Urinary bladder (tissue), 4 donors: Measurements from ENCODE around the gene PTPN14. TPM values are rescaled to one million over a fixed set of nuclear protein-coding genes. Genes with fewer than 3 reads are reported as not detected.
"Not testable (repeated sequence)": the region's sequence is repeated elsewhere in the genome, so short reads cannot be mapped to it uniquely, and the experiment has no call there.

Experiments
- DNase-seq: peaks from one replicate; pipeline ENCODE4 v3.0.0-alpha.2; 2015; ENCODE audit errors: extremely low spot score
- H3K27ac ChIP-seq: one replicate; pipeline ENCODE4 v1.5.1; 2013; ENCODE audit warnings: low read depth, mild to moderate bottlenecking, moderate library complexity
- H3K36me3 ChIP-seq: one replicate; pipeline ENCODE4 v1.6.1; 2013; ENCODE audit warnings: mild to moderate bottlenecking, moderate library complexity; ENCODE audit not compliant: insufficient read depth
- H3K4me1 ChIP-seq: one replicate; pipeline ENCODE4 v1.6.1; 2013; ENCODE audit warnings: mild to moderate bottlenecking, moderate library complexity; ENCODE audit not compliant: insufficient read depth
- H3K4me3 ChIP-seq: one replicate; pipeline ENCODE4 v1.5.1; 2013; ENCODE audit warnings: low read depth, low read length
- WGBS: extraction: QIAGEN DNeasy Blood & Tissue Kit; methylation state at CpG from one replicate; pipeline ENCODE4 v1.1.7; 2013; 5-methylcytosine and 5-hydroxymethylcytosine counted together
- polyA plus RNA-seq: library from polyadenylated mRNA; stranded (reverse); fragments of 200-250 nt; gene quantifications from one replicate; pipeline ENCODE4 v1.2.3, GENCODE V29; 2013
- total RNA-seq: library from RNA; depleted of rRNA; stranded (reverse); fragments of >200 nt; gene quantifications from one replicate; pipeline ENCODE4 v1.2.3, GENCODE V29; 2014
- donor health status: healthy with polysubstance abuse.
- donor health status: healthy.

Gene PTPN14
- total and polyA plus RNA-seq, 2 donors: 9.0 to 39.2 TPM

- not testable (repeated sequence) for H3K27ac ChIP-seq, H3K36me3 ChIP-seq, H3K4me1 ChIP-seq, H3K4me3 ChIP-seq, DNase-seq
- 78% methylated on average over 3 of the region's 3 CpGs for WGBS
These were observed 24.7 kb upstream of the PTPN14 start for GRCh38 chr1:214576120-214576519.

GRCh38 chr1:214574598-214575411, 23.4 kb upstream of the PTPN14 start:
- 90% methylated on average over 3 of the region's 3 CpGs for WGBS

GRCh38 chr1:214573386-214574318, 22.2 kb upstream of the PTPN14 start:
- Histone ChIP-seq H3K27ac (peak overlapping the region; percentile 50), H3K4me3 (no peak overlapping the region), H3K4me1 (no peaks in the 10 kb centered on the region), H3K36me3 (no peaks in the 10 kb centered on the region)
- 67% methylated on average over 11 of the region's 11 CpGs for whole genome bisulfite sequencing
- DNase-seq: peak; percentile 46

More at GRCh38 chr1:214574598-214575411, 23.4 kb upstream of the PTPN14 start:
- no peak for DNase-seq
- H3K36me3 ChIP-seq: no peaks in the 10 kb centered on the region
- no peaks in the 10 kb centered on the region for H3K4me1 ChIP-seq
- no peak overlapping the region for H3K4me3 ChIP-seq
- H3K27ac ChIP-seq: peak overlapping the region; percentile 50

GRCh38 chr1:214571281-214571680, 19.9 kb upstream of the PTPN14 start:
- Histone ChIP-seq H3K4me3 (no peak overlapping the region), H3K27ac (no peak overlapping the region), H3K4me1 (no peaks in the 10 kb centered on the region), H3K36me3 (no peaks in the 10 kb centered on the region)
- no peak for DNase-seq

GRCh38 chr1:214570442-214570841, 19.0 kb upstream of the PTPN14 start:
- WGBS: 61% methylated on average over 2 of the region's 2 CpGs
- DNase-seq: no peak
- Histone ChIP-seq H3K27ac (no peak overlapping the region), H3K4me1 (no peaks in the 10 kb centered on the region), H3K36me3 (no peaks in the 10 kb centered on the region), H3K4me3 (no peak overlapping the region)

GRCh38 chr1:214569357-214570004, 18.1 kb upstream of the PTPN14 start:
- 81% methylated on average over 2 of the region's 2 CpGs for WGBS
- no peak for DNase-seq
- H3K4me3 ChIP-seq: no peak overlapping the region
- no peak overlapping the region for H3K27ac ChIP-seq
- H3K4me1 ChIP-seq: no peaks in the 10 kb centered on the region
- H3K36me3 ChIP-seq: no peaks in the 10 kb centered on the region

- no peak for DNase-seq
- no peak overlapping the region for H3K27ac ChIP-seq
- 61% methylated on average over 4 of the region's 4 CpGs for WGBS
- H3K36me3 ChIP-seq: no peaks in the 10 kb centered on the region
- no peaks in the 10 kb centered on the region for H3K4me1 ChIP-seq
- H3K4me3 ChIP-seq: no peak overlapping the region
These were observed 16.9 kb upstream of the PTPN14 start for GRCh38 chr1:214568328-214568727.

GRCh38 chr1:214567481-214567980, 16.1 kb upstream of the PTPN14 start:
- 92% methylated on average over 2 of the region's 2 CpGs for WGBS
- Histone ChIP-seq H3K4me3 (no peak overlapping the region), H3K27ac (no peak overlapping the region), H3K36me3 (no peaks in the 10 kb centered on the region), H3K4me1 (no peaks in the 10 kb centered on the region)
- no peak for DNase-seq

- WGBS: 84% methylated on average over 3 of the region's 3 CpGs
- no peak overlapping the region for H3K4me3 ChIP-seq
- H3K27ac ChIP-seq: no peak overlapping the region
- no peaks in the 10 kb centered on the region for H3K36me3 ChIP-seq
- H3K4me1 ChIP-seq: no peaks in the 10 kb centered on the region
- no peak for DNase-seq
These were observed 15.0 kb upstream of the PTPN14 start for GRCh38 chr1:214566158-214567104.

- H3K27ac ChIP-seq: no peak overlapping the region
- 79% methylated on average over 1 of the region's 1 CpG for WGBS
- no peak overlapping the region for H3K4me3 ChIP-seq
- no peaks in the 10 kb centered on the region for H3K4me1 ChIP-seq
- no peak for DNase-seq
- H3K36me3 ChIP-seq: no peaks in the 10 kb centered on the region
These were observed 13.9 kb upstream of the PTPN14 start for GRCh38 chr1:214565310-214565709.

- Histone ChIP-seq H3K4me1 (no peaks in the 10 kb centered on the region), H3K36me3 (no peaks in the 10 kb centered on the region), H3K27ac (no peak overlapping the region), H3K4me3 (no peak overlapping the region)
- no peak for DNase-seq
These were observed 12.5 kb upstream of the PTPN14 start for GRCh38 chr1:214563881-214564280.

- DNase-seq: no peak
- Histone ChIP-seq H3K4me1 (no peaks in the 10 kb centered on the region), H3K27ac (no peak overlapping the region), H3K4me3 (no peak overlapping the region), H3K36me3 (no peaks in the 10 kb centered on the region)
- 64% methylated on average over 8 of the region's 8 CpGs for WGBS
These were observed 6.7 kb upstream of the PTPN14 start for GRCh38 chr1:214557952-214558735.
